HG03066 (cell line): ENCODE results near the gene RALY.
"Not testable (repeated sequence)": the region's sequence is repeated elsewhere in the genome, so short reads cannot be mapped to it uniquely, and the experiment has no call there.

ENCODE experiments used
- ATAC-seq: cut with Tn5 transposase; IDR thresholded peaks from one replicate; pipeline ENCODE4 v1.9.1; 2021; ENCODE audit warnings: low read depth; ENCODE audit not compliant: unreplicated experiment

Gene RALY

GRCh38 chr20:34014878-34015277, 21.2 kb downstream of the RALY start:
- no peak for ATAC-seq

GRCh38 chr20:34015401-34016335, 22.0 kb downstream of the RALY start:
- ATAC-seq = no peak

GRCh38 chr20:34016736-34017135, 23.0 kb downstream of the RALY start:
- ATAC-seq = no peak

- no peak for ATAC-seq
These were observed 23.9 kb downstream of the RALY start for GRCh38 chr20:34017610-34018009.

GRCh38 chr20:34018166-34018565, 24.5 kb downstream of the RALY start:
- no peak for ATAC-seq

- ATAC-seq = peak; percentile 50
These were observed 28.6 kb downstream of the RALY start for GRCh38 chr20:34022151-34022838.

- ATAC-seq = no peak
These were observed 29.1 kb downstream of the RALY start for GRCh38 chr20:34022839-34023234.

- ATAC-seq = no peak
These were observed 30.4 kb downstream of the RALY start for GRCh38 chr20:34023937-34024722.

- ATAC-seq = no peak
These were observed 31.1 kb downstream of the RALY start for GRCh38 chr20:34024723-34025351.

- ATAC-seq = not testable (repeated sequence)
These were observed 34.3 kb downstream of the RALY start for GRCh38 chr20:34028013-34028412.

GRCh38 chr20:34029415-34029814, 35.7 kb downstream of the RALY start:
- ATAC-seq = no peak

- no peak for ATAC-seq
These were observed 36.7 kb downstream of the RALY start for GRCh38 chr20:34030456-34030855.

- ATAC-seq = no peak
These were observed 40.2 kb downstream of the RALY start for GRCh38 chr20:34033903-34034302.

- no peak for ATAC-seq
These were observed 43.4 kb downstream of the RALY start for GRCh38 chr20:34037121-34037520.

- ATAC-seq = no peak
These were observed 44.1 kb downstream of the RALY start for GRCh38 chr20:34037767-34038166.

- no peak for ATAC-seq
These were observed 46.7 kb downstream of the RALY start for GRCh38 chr20:34040300-34040995.

- ATAC-seq = no peak
These were observed 47.5 kb downstream of the RALY start for GRCh38 chr20:34041226-34041625.

- no peak for ATAC-seq
These were observed 48.6 kb downstream of the RALY start for GRCh38 chr20:34042262-34042661.

- no peak for ATAC-seq
These were observed 49.3 kb downstream of the RALY start for GRCh38 chr20:34043025-34043424.

GRCh38 chr20:34045294-34045693, 51.6 kb downstream of the RALY start:
- no peak for ATAC-seq
